Neural cell (in vitro differentiated cells): ENCODE results near the gene PTH1R. TPM values are rescaled to one million over a fixed set of nuclear protein-coding genes. Genes with fewer than 3 reads are reported as not detected.

Source experiments
- H2AFZ ChIP-seq: fragments of 200-600, 300-800 bp; sonication (generic), shearing (Covaris generic); 2 replicates; pipeline ENCODE4 v1.6.0; 2014; ENCODE audit warnings: low read depth, mild to moderate bottlenecking, antibody characterized with exemption, low read length, moderate library complexity
- H3F3A ChIP-seq: fragments of 200-600 bp; shearing (Covaris generic); 2 replicates; pipeline ENCODE4 v1.6.1; 2016; ENCODE audit warnings: mild to moderate bottlenecking, moderate library complexity, mixed read lengths, antibody characterized with exemption, low read length; ENCODE audit not compliant: insufficient read depth, poor library complexity, severe bottlenecking
- H3K27ac ChIP-seq: fragments of 200-600, 300-800 bp; sonication (generic), shearing (Covaris generic); 2 replicates; pipeline ENCODE4 v1.5.1; 2014; ENCODE audit warnings: mild to moderate bottlenecking, low read length, moderate library complexity
- H3K27me3 ChIP-seq: fragments of 300-800, 200-600 bp; sonication (generic), shearing (Covaris generic); 2 replicates; pipeline ENCODE4 v1.6.0; 2014; ENCODE audit warnings: mild to moderate bottlenecking, low read depth, low read length, moderate library complexity; ENCODE audit not compliant: insufficient read depth
- H3K36me3 ChIP-seq: fragments of 300-800, 200-600 bp; sonication (generic), shearing (Covaris generic); 2 replicates; pipeline ENCODE4 v1.5.1; 2014; ENCODE audit warnings: mild to moderate bottlenecking, antibody characterized with exemption, low read length, moderate library complexity; ENCODE audit not compliant: insufficient read depth
- H3K4me2 ChIP-seq: fragments of 300-800, 200-600 bp; sonication (generic), shearing (Covaris generic); 2 replicates; pipeline ENCODE4 v1.6.0; 2014; ENCODE audit warnings: mild to moderate bottlenecking, low read length
- H3K4me3 ChIP-seq: fragments of 300-800, 200-600 bp; sonication (generic), shearing (Covaris generic); 2 replicates; pipeline ENCODE4 v1.5.1; 2014; ENCODE audit warnings: mild to moderate bottlenecking, low read length, moderate library complexity
- H3K79me2 ChIP-seq: fragments of 200-600 bp; shearing (Covaris generic); replicated peaks from 2 replicates; pipeline ENCODE4 v1.6.0; 2014; ENCODE audit warnings: mild to moderate bottlenecking, low read length, moderate library complexity; ENCODE audit not compliant: insufficient read depth
- H3K9ac ChIP-seq: fragments of 300-800, 200-600 bp; sonication (generic), shearing (Covaris generic); 2 replicates; pipeline ENCODE4 v1.6.1; 2016; ENCODE audit warnings: mild to moderate bottlenecking, low read length, mixed read lengths
- H3K9me2 ChIP-seq: fragments of 200-600 bp; shearing (Covaris generic); 2 replicates; pipeline ENCODE4 v1.6.1; 2016; ENCODE audit warnings: mild to moderate bottlenecking, low read length, mixed read lengths; ENCODE audit not compliant: insufficient read depth
- H3K9me3 ChIP-seq: fragments of 200-600, 300-800 bp; sonication (generic), shearing (Covaris generic); 2 replicates; pipeline ENCODE4 v1.6.1; 2016; ENCODE audit warnings: mild to moderate bottlenecking, mixed run types, low read length, moderate library complexity, mixed read lengths
- H4K20me1 ChIP-seq: fragments of 200-600 bp; shearing (Covaris generic); 2 replicates; pipeline ENCODE4 v1.6.1; 2016; ENCODE audit warnings: mild to moderate bottlenecking, mixed run types; ENCODE audit not compliant: insufficient read depth
- CTCF ChIP-seq: fragments of 450-650 bp; IDR thresholded peaks from 2 replicates; pipeline ENCODE4 v1.5.1; 2014; ENCODE audit warnings: antibody characterized with exemption, mild to moderate bottlenecking, moderate library complexity; ENCODE audit not compliant: poor library complexity, severe bottlenecking
- EP300 ChIP-seq: fragments of 450-650 bp; conservative IDR thresholded peaks from 2 replicates; pipeline ENCODE4 v1.6.1; 2014; ENCODE audit warnings: antibody characterized with exemption, mild to moderate bottlenecking, moderate library complexity; ENCODE audit not compliant: poor library complexity, severe bottlenecking
- EZH2 ChIP-seq: fragments of 200-600, 300-800 bp; shearing (Covaris generic), sonication (generic); IDR thresholded peaks from 2 replicates; pipeline ENCODE4 v1.6.1; 2014; ENCODE audit warnings: antibody characterized with exemption, low read length, borderline replicate concordance, mild to moderate bottlenecking; ENCODE audit not compliant: insufficient read depth, poor library complexity, severe bottlenecking
- MXI1 ChIP-seq: fragments of 450-650 bp; conservative IDR thresholded peaks from 2 replicates; pipeline ENCODE4 v1.6.1; 2014; ENCODE audit warnings: antibody characterized with exemption, mild to moderate bottlenecking; ENCODE audit not compliant: poor library complexity, severe bottlenecking
- POLR2AphosphoS5 ChIP-seq: IDR thresholded peaks from 2 replicates; pipeline ENCODE4 v1.6.1; 2012
- RAD21 ChIP-seq: fragments of 450-650 bp; conservative IDR thresholded peaks from 2 replicates; pipeline ENCODE4 v1.6.1; 2014; ENCODE audit warnings: antibody characterized with exemption, mild to moderate bottlenecking, moderate library complexity
- SMC3 ChIP-seq: fragments of 450-650 bp; conservative IDR thresholded peaks from 2 replicates; pipeline ENCODE4 v1.6.1; 2014; ENCODE audit warnings: antibody characterized with exemption, mild to moderate bottlenecking, moderate library complexity; ENCODE audit not compliant: poor library complexity
- TAF1 ChIP-seq: IDR thresholded peaks from 2 replicates; pipeline ENCODE4 v1.6.1; 2012; ENCODE audit warnings: low read depth
- polyA plus RNA-seq: library from polyadenylated mRNA; depleted of rRNA; stranded (reverse); fragments of >200 nt; gene quantifications from 2 replicates; pipeline ENCODE4 v1.2.3, GENCODE V29; 2014
- TF ChIP-seq, protein P1 (sequence below): IDR thresholded peaks from 2 replicates; pipeline ENCODE4 v1.6.1; 2012; ENCODE audit warnings: borderline replicate concordance

The PTH1R gene
- polyA plus RNA-seq, 1 donor from 2014 or later: not detected

DNA sequence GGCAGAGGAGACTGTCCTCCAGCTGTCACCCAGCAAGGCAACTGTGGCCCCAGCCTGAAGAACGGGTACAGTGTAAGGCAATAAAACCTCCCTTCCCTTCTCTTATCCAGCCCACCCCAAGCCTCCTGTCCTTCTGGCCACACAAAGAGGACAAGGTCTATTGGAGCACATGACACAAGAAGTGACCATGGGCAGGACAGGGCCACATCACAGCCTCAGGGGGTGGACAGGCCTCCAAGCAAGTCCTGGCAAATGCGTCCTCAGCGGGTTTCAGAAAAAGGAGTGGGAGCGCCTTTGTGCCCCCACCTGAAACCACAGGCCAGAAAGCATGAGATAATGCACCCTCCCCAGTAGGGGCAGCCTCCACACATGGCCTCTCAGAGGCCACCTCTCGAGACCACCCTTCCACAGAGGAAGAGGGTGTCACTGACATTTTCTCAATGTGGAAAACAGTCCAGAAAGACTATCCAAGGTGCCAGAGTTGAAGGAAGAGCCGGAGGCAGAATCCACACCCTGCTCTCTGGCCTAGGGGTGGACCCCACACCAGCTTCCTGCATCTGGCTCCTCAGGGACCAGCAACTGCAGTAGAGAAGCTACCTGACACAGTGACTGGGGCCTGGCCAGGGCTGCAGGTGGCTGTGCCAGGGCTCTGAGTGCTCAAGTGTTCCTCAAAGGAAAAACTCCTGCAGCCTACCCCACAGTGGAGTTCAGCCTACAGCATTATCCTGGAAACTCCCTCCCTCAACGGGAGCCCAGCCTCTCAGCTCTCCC lies 55.1 kb downstream of the PTH1R start:
- Histone ChIP-seq H4K20me1 (no peaks in the 10 kb centered on the region), H3K27me3 (no peaks in the 10 kb centered on the region), H3K36me3 (no peaks in the 10 kb centered on the region), H3K9me2 (no peaks in the 10 kb centered on the region), H3F3A (no peaks in the 10 kb centered on the region), H3K9ac (no peak overlapping the region), H3K79me2 (peaks cover 5% of the 10 kb centered on the region), H3K4me3 (no peak overlapping the region), H2AFZ (no peak overlapping the region), H3K9me3 (no peaks in the 10 kb centered on the region), H3K4me2 (no peak overlapping the region), H3K27ac (no peak overlapping the region)
- TF ChIP-seq EZH2 (no peak), MXI1 (no peak), RAD21 (no peak), TAF1 (no peak), POLR2AphosphoS5 (no peak), SMC3 (no peak), CTCF (no peak), EP300 (no peak)
- TF ChIP-seq, protein P1, sequence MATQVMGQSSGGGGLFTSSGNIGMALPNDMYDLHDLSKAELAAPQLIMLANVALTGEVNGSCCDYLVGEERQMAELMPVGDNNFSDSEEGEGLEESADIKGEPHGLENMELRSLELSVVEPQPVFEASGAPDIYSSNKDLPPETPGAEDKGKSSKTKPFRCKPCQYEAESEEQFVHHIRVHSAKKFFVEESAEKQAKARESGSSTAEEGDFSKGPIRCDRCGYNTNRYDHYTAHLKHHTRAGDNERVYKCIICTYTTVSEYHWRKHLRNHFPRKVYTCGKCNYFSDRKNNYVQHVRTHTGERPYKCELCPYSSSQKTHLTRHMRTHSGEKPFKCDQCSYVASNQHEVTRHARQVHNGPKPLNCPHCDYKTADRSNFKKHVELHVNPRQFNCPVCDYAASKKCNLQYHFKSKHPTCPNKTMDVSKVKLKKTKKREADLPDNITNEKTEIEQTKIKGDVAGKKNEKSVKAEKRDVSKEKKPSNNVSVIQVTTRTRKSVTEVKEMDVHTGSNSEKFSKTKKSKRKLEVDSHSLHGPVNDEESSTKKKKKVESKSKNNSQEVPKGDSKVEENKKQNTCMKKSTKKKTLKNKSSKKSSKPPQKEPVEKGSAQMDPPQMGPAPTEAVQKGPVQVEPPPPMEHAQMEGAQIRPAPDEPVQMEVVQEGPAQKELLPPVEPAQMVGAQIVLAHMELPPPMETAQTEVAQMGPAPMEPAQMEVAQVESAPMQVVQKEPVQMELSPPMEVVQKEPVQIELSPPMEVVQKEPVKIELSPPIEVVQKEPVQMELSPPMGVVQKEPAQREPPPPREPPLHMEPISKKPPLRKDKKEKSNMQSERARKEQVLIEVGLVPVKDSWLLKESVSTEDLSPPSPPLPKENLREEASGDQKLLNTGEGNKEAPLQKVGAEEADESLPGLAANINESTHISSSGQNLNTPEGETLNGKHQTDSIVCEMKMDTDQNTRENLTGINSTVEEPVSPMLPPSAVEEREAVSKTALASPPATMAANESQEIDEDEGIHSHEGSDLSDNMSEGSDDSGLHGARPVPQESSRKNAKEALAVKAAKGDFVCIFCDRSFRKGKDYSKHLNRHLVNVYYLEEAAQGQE: no peak

DNA sequence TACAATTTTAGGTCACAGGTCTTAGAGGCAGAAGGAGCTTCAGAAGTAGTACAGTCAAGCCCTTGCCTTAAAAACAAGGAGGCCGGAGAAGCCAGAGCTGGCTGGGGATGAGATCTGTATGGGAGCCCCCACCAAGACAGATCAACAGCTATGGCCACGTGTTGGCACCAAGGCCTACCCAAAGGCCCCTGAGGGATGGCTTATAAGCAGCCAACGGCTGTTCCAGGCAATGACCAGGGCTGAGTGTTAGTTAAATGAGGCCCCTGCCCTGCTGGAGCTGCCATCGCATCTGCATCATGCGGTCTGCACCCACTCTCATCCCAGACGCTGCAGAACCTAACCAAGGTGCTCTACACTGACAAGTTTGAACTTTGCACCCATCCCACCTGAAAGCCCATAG lies 55.7 kb downstream of the PTH1R start:
- Histone ChIP-seq H3K9ac (no peak overlapping the region), H3K4me3 (no peak overlapping the region), H3K36me3 (no peaks in the 10 kb centered on the region), H3K9me2 (no peaks in the 10 kb centered on the region), H4K20me1 (no peaks in the 10 kb centered on the region), H2AFZ (no peak overlapping the region), H3K4me2 (no peak overlapping the region), H3K27me3 (no peaks in the 10 kb centered on the region), H3K9me3 (no peaks in the 10 kb centered on the region), H3F3A (no peaks in the 10 kb centered on the region), H3K27ac (no peak overlapping the region), H3K79me2 (peaks cover 5% of the 10 kb centered on the region)
- TF ChIP-seq RAD21 (no peak), SMC3 (no peak), EP300 (no peak), EZH2 (no peak), MXI1 (no peak), CTCF (no peak), POLR2AphosphoS5 (no peak), TAF1 (no peak)
- TF ChIP-seq, protein P1: no peak
